GM12878 (cell line): Measurements from ENCODE around the gene SPATS2L. TPM values are rescaled to one million over a fixed set of nuclear protein-coding genes. Genes with fewer than 3 reads are reported as not detected.

Experiments
- ATAC-seq: fragments of 200-7000 bp; cut with Tn5 transposase; 3 replicates; pipeline ENCODE4 v1.9.1; 2020; ENCODE audit warnings: mild to moderate bottlenecking, moderate library complexity
- BruUV-seq: library from RNA; stranded (reverse); fragments of 400-500 nt; replicated peaks from 2 replicates; lab custom pipeline; 2021; lab: Mats Ljungman, UMichigan
- CTCF ChIA-PET: fragments of 300-600 bp; sonication (Branson Sonifier 250); formaldehyde crosslinking; extraction: SDS; loops from one replicate; lab custom pipeline; 2021; ENCODE audit warnings: inconsistent platforms; lab: Yijun Ruan, JAX
- POLR2A ChIA-PET: fragments of 350-600 bp; formaldehyde crosslinking; extraction: SDS; loops from one replicate; lab custom pipeline; 2021; ENCODE audit warnings: inconsistent platforms; lab: Charles Lee
- RAD21 ChIA-PET: fragments of 300-600 bp; sonication (Branson Sonifier 250); formaldehyde crosslinking; loops from one replicate; lab custom pipeline; 2023; ENCODE audit warnings: antibody characterized with exemption; ENCODE audit not compliant: unreplicated experiment; lab: Charles Lee
- SMC1A ChIA-PET: fragments of 300-600 bp; sonication (Branson Sonifier 250); formaldehyde crosslinking; loops from one replicate; lab custom pipeline; 2023; ENCODE audit not compliant: unreplicated experiment, uncharacterized antibody; lab: Charles Lee
- DNase-seq: peaks from one replicate; pipeline ENCODE4 v3.0.0-alpha.2; 2011; ENCODE audit warnings: low read depth, low spot score
- FAIRE-seq: peaks from 3 replicates; lab custom pipeline; 2011; peaks lifted over from hg19 to GRCh38; lab: Jason Lieb, UNC
- H2AFZ ChIP-seq: 2 replicates; pipeline ENCODE4 v1.6.0; 2011; ENCODE audit warnings: low read depth, low read length, control low read depth; ENCODE audit not compliant: control insufficient read depth
- H3K27ac ChIP-seq: 2 replicates; pipeline ENCODE4 v1.5.1; 2011; ENCODE audit warnings: control low read depth; ENCODE audit not compliant: control insufficient read depth, insufficient read depth
- H3K27me3 ChIP-seq, 2 experiments: replicated peaks in 1 of 2; 2 replicates each; pipeline versions ENCODE4 v1.6.0 to v1.6.1; 2011; ENCODE audit warnings: low read length in 1 of 2; ENCODE audit not compliant: control insufficient read depth in 2 of 2, insufficient read depth in 2 of 2
- H3K36me3 ChIP-seq, 2 experiments: 2 replicates each; pipeline ENCODE4 v1.5.1; 2011; ENCODE audit warnings: low read length in 1 of 2; ENCODE audit not compliant: control insufficient read depth in 2 of 2, insufficient read depth in 2 of 2
- H3K4me1 ChIP-seq: 2 replicates; pipeline ENCODE4 v1.6.1; 2011; ENCODE audit warnings: mild to moderate bottlenecking, low read length, moderate library complexity, mixed read lengths; ENCODE audit not compliant: control insufficient read depth, insufficient read depth
- H3K4me2 ChIP-seq: 2 replicates; pipeline ENCODE4 v1.6.0; 2011; ENCODE audit warnings: control low read depth; ENCODE audit not compliant: control insufficient read depth, insufficient read depth
- H3K4me3 ChIP-seq: fragments of 200-600 bp; sonication (generic); 2 replicates; pipeline ENCODE4 v1.5.1; 2016
- H3K79me2 ChIP-seq: 2 replicates; pipeline ENCODE4 v1.6.0; 2011; ENCODE audit warnings: low read length; ENCODE audit not compliant: control insufficient read depth, insufficient read depth
- H3K9ac ChIP-seq: 2 replicates; pipeline ENCODE4 v1.8.0; 2011; ENCODE audit warnings: low read length, control low read depth, mixed read lengths; ENCODE audit not compliant: control insufficient read depth, insufficient read depth
- H3K9me3 ChIP-seq: replicated peaks from 3 replicates; pipeline ENCODE4 v1.5.1; 2011; ENCODE audit warnings: mild to moderate bottlenecking, low read length; ENCODE audit not compliant: control insufficient read depth, insufficient read depth
- H4K20me1 ChIP-seq: 2 replicates; pipeline ENCODE4 v1.6.0; 2011; ENCODE audit not compliant: control insufficient read depth, insufficient read depth
- BRCA1 ChIP-seq: IDR thresholded peaks from 2 replicates; pipeline ENCODE4 v1.6.1; 2011; ENCODE audit warnings: low read depth, low read length, improper control_type of control experiment
- GABPA ChIP-seq: IDR thresholded peaks from 2 replicates; pipeline ENCODE4 v1.6.1; 2014; ENCODE audit warnings: antibody characterized with exemption, low read depth, mild to moderate bottlenecking, inconsistent platforms
- HDGF ChIP-seq: fragments of 450-650 bp; IDR thresholded peaks from 2 replicates; pipeline ENCODE4 v1.6.1; 2016; ENCODE audit warnings: antibody characterized with exemption
- POU2F2 ChIP-seq: IDR thresholded peaks from 3 replicates; pipeline ENCODE4 v1.6.1; 2011; ENCODE audit warnings: low read depth, mild to moderate bottlenecking, low read length, borderline replicate concordance
- RCOR1 ChIP-seq: conservative IDR thresholded peaks from 2 replicates; pipeline ENCODE4 v1.6.1; 2012; ENCODE audit warnings: low read depth, low read length, improper control_type of control experiment
- RUNX3 ChIP-seq: IDR thresholded peaks from 2 replicates; pipeline ENCODE4 v1.6.1; 2012; ENCODE audit warnings: low read length, inconsistent platforms
- SMAD5 ChIP-seq: IDR thresholded peaks from 2 replicates; pipeline ENCODE4 v1.6.1; 2016; ENCODE audit warnings: antibody characterized with exemption, low read depth
- SPI1 ChIP-seq: IDR thresholded peaks from 2 replicates; pipeline ENCODE4 v1.6.1; 2011; ENCODE audit warnings: low read depth, mild to moderate bottlenecking, low read length, moderate library complexity, borderline replicate concordance; ENCODE audit not compliant: insufficient read depth
- TAF1 ChIP-seq: IDR thresholded peaks from 2 replicates; pipeline ENCODE4 v1.6.1; 2011; ENCODE audit warnings: mild to moderate bottlenecking, low read depth, low read length, borderline replicate concordance
- USF1 ChIP-seq: IDR thresholded peaks from 2 replicates; pipeline ENCODE4 v1.6.1; 2011; ENCODE audit warnings: borderline replicate concordance, low read depth, mild to moderate bottlenecking, moderate library complexity, mixed read lengths, low read length; ENCODE audit not compliant: insufficient read depth; ENCODE audit errors: extremely low read length
- ZNF217 ChIP-seq: fragments of 450-650 bp; IDR thresholded peaks from 2 replicates; pipeline ENCODE4 v1.6.1; 2017; ENCODE audit warnings: antibody characterized with exemption, mild to moderate bottlenecking
- ZNF24 ChIP-seq: fragments of 450-650 bp; IDR thresholded peaks from 2 replicates; pipeline ENCODE4 v1.6.1; 2017; ENCODE audit warnings: antibody characterized with exemption, mild to moderate bottlenecking
- WGBS: methylation state at CpG from one replicate; pipeline ENCODE4 v1.1.6; 2016; ENCODE audit warnings: low lambda C conversion rate; ENCODE audit not compliant: insufficient replicate concordance, insufficient coverage; ENCODE audit errors: missing lambda C conversion rate; 5-methylcytosine and 5-hydroxymethylcytosine counted together
- in situ Hi-C: fragments of 300-500 bp; cut with MboI; formaldehyde crosslinking; loops from 9 replicates; pipeline ENCODE4 v1.14.3; 2018; ENCODE audit warnings: mixed read lengths
- intact Hi-C: fragments of 100-400 bp; cut with micrococcal nuclease; formaldehyde crosslinking; loops from one replicate; pipeline ENCODE4 v1.14.2; 2022; ENCODE audit not compliant: unreplicated experiment
- polyA plus RNA-seq, 11 experiments: library from polyadenylated mRNA; depleted of rRNA in 4 of 11; unstranded in 6 of 11; stranded (reverse) in 5 of 11; fragments of >200 nt; fragmentation: Nextera tagmentation in 4 of 11; fragmentation: Illumina TruSeq in 1 of 11; extraction: Ambion mirVana in 4 of 11; extraction: Trizol in 1 of 11; gene quantifications; 1 replicate in 1 of 11; 2 replicates in 10 of 11; pipeline versions ENCODE4 v1.2.1 to v1.2.3, GENCODE V29; 2011 to 2016; ENCODE audit warnings: inconsistent platforms in 2 of 11, missing spikeins in 2 of 11, low read depth in 1 of 11
- total RNA-seq, 4 experiments: library from RNA; depleted of rRNA in 3 of 4; stranded (reverse); fragments of >200 nt in 3 of 4; fragmentation: Illumina TruSeq in 1 of 4; extraction: Trizol in 1 of 4; gene quantifications; 2 replicates each; pipeline versions ENCODE4 v1.2.1 to v1.2.3, GENCODE V29; 2013 to 2021

Gene SPATS2L
- total and polyA plus RNA-seq, 10 of the 15 experiments (the other 5 are each of a cell fraction or from before 2014, with no cell fraction given): 5.2 to 30.0 (median 20.1) TPM

GRCh38 chr2:200403814-200404213 is 97.3 kb downstream of the SPATS2L start:
- peaks cover 4% of the 10 kb centered on the region; the same call in 1 of the 2 replicates for H3K4me1 ChIP-seq
- WGBS: 68% methylated on average over 4 of the region's 4 CpGs
- no peak overlapping the region for H3K4me3 ChIP-seq
- ATAC-seq: no peak
- H3K36me3 ChIP-seq: no peaks in the 10 kb centered on the region; a peak in 1 of 4 replicates
- DNase-seq: no peak
- H3K9ac ChIP-seq: no peak overlapping the region
- no peaks in the 10 kb centered on the region for H3K27me3 ChIP-seq
- ChIA-PET RAD21 (no interaction called here), CTCF (no interaction called here), POLR2A (interaction anchor here (0.7 kb wide), 1 partner anchor 16 kb away, joined by 3 read pairs; no protein-coding TSS in a partner anchor), SMC1A (interaction anchor here (0.8 to 2.0 kb wide), 2 partner anchors 11 to 18 kb away, joined by 3 to 9 read pairs; no protein-coding TSS in a partner anchor)
- TF ChIP-seq BRCA1: no peak
- TF ChIP-seq RUNX3: no peak
- no peak for TF ChIP-seq SMAD5
- TF ChIP-seq SPI1: peak; percentile 36; the same call in 1 of the 2 replicates
- TF ChIP-seq GABPA: no peak
- no TSS peak for BruUV-seq
- FAIRE-seq: no peak
- no peak overlapping the region for H3K27ac ChIP-seq
- H4K20me1 ChIP-seq: no peaks in the 10 kb centered on the region
- H3K4me2 ChIP-seq: no peak overlapping the region
- in situ Hi-C loops: no loop called here
- no peaks in the 10 kb centered on the region for H3K9me3 ChIP-seq
- H2AFZ ChIP-seq: no peak overlapping the region
- H3K79me2 ChIP-seq: no peaks in the 10 kb centered on the region
- intact Hi-C loops: no loop called here

- FAIRE-seq (no peak), ATAC-seq (no peak), DNase-seq (no peak)
- H2AFZ ChIP-seq: no peak overlapping the region
- no peaks in the 10 kb centered on the region for H4K20me1 ChIP-seq
- H3K79me2 ChIP-seq: no peaks in the 10 kb centered on the region
- TF ChIP-seq ZNF24 (no peak), TAF1 (no peak), HDGF (no peak), BRCA1 (no peak), USF1 (no peak), POU2F2 (no peak), RCOR1 (no peak), ZNF217 (no peak)
- no peak overlapping the region for H3K27ac ChIP-seq
- in situ Hi-C loops (no loop called here), intact Hi-C loops (no loop called here)
- ChIA-PET SMC1A (interaction anchor here (0.9 to 2.0 kb wide), 3 partner anchors 11 to 21 kb away, joined by 3 to 9 read pairs (median 3); no protein-coding TSS in a partner anchor), POLR2A (no interaction called here), RAD21 (no interaction called here), CTCF (interaction anchor here (1.3 kb wide), 1 partner anchor 10 kb away, joined by 5 read pairs; no protein-coding TSS in a partner anchor)
- H3K4me3 ChIP-seq: no peak overlapping the region
- H3K9ac ChIP-seq: no peak overlapping the region
- H3K27me3 ChIP-seq: no peaks in the 10 kb centered on the region
- no peaks in the 10 kb centered on the region for H3K9me3 ChIP-seq
- WGBS: 41% methylated on average over 3 of the region's 4 CpGs
- no TSS peak for BruUV-seq
- no peak overlapping the region for H3K4me2 ChIP-seq
- peaks cover 4% of the 10 kb centered on the region; the same call in 1 of the 2 replicates for H3K4me1 ChIP-seq
- no peaks in the 10 kb centered on the region; a peak in 1 of 4 replicates for H3K36me3 ChIP-seq
These were observed 98.1 kb downstream of the SPATS2L start for GRCh38 chr2:200404615-200405014.
